ENCODE measurements around the gene CKAP4. TPM values are rescaled to one million over a fixed set of nuclear protein-coding genes. Genes with fewer than 3 reads are reported as not detected.

Gene CKAP4
- total and polyA plus RNA-seq, 4 donors, result 13.1 to 28.0 (median 25.2) TPM

DNA sequence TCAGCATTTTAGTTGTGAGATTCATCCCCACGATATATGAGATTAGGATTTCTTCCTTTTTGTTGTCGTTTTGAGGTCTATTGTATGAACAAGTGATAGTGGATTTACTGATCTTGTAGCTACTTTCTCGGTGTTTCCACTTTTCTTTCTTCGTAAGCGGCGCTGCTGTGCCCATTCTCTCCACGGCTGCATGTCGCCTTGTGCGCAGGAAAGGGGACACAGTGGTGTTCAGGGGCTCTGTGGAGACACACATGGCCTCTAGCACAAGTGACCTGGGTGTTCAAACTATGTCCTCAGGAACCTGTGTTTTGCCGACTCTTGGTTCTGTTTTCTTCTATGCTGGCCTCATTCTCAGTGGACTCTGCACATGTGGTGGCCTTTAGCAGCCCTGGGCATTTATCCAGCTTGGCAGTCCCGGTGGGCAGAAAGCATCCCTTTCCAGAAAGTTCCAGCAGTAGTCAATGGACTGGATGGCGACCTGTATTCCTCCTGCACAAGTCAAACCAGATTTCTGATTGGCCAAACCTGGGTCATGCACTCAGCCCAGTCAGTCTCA lies 18.7 kb downstream of the CKAP4 start:
- WGBS, result 76% methylated on average over 12 of the region's 12 CpGs
- H3K36me3 ChIP-seq (ENCODE audit: control insufficient read depth in 4 of 4, insufficient read depth in 3 of 4, low read depth in 1 of 4, low read length in 3 of 4), result no peaks in the 10 kb centered on the region
- H3K4me3 ChIP-seq (ENCODE audit: low read depth in 1 of 3, low read length in 3 of 3), result no peak overlapping the region
- TF ChIP-seq SP1 (IDR thresholded peaks at IDR 0.05) (no peak), RXRA (IDR thresholded peaks at IDR 0.05) (peak in 1 of 2 donors; percentile 15), JUND (IDR thresholded peaks at IDR 0.05) (no peak), RAD21 (IDR thresholded peaks at IDR 0.05) (peak in 1 of 2 donors; percentile 11), CTCF (IDR thresholded peaks at IDR 0.05; ENCODE audit: low read depth, low read length, missing input control) (no peak), HNF4A (conservative IDR thresholded peaks at IDR 0.05) (peak; percentile 27 to 46), EGR1 (IDR thresholded peaks at IDR 0.05; ENCODE audit: low read depth in 2 of 2) (no peak), FOXA1 (IDR thresholded peaks at IDR 0.05) (no peak)
- TF ChIP-seq, protein P1, sequence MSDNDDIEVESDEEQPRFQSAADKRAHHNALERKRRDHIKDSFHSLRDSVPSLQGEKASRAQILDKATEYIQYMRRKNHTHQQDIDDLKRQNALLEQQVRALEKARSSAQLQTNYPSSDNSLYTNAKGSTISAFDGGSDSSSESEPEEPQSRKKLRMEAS (IDR thresholded peaks at IDR 0.05), result no peak
- H3K4me1 ChIP-seq (ENCODE audit: control insufficient read depth in 4 of 4, insufficient read depth in 4 of 4, low read length in 3 of 4), result peaks cover 0 to 3% (median 0%) of the 10 kb centered on the region in 4 donors
- H3K9ac ChIP-seq (ENCODE audit: low read depth in 1 of 2, low read length in 2 of 2), result no peak overlapping the region
- no peak for DNase-seq (ENCODE audit: low spot score)
- no peak overlapping the region for H3K27ac ChIP-seq (ENCODE audit: low read depth in 1 of 2, low read length in 2 of 2)
- H3K27me3 ChIP-seq (ENCODE audit: control insufficient read depth in 4 of 4, insufficient read depth in 4 of 4, low read length in 3 of 4), result no peaks in the 10 kb centered on the region
- H3K9me3 ChIP-seq (ENCODE audit: control insufficient read depth in 4 of 4, low read length in 3 of 4), result no peaks in the 10 kb centered on the region

- Histone ChIP-seq H3K4me1 (ENCODE audit: control insufficient read depth in 4 of 4, insufficient read depth in 4 of 4, low read length in 3 of 4) (peaks cover 0 to 3% (median 0%) of the 10 kb centered on the region in 4 donors), H3K27me3 (ENCODE audit: control insufficient read depth in 4 of 4, insufficient read depth in 4 of 4, low read length in 3 of 4) (no peaks in the 10 kb centered on the region), H3K4me3 (ENCODE audit: low read depth in 1 of 3, low read length in 3 of 3) (no peak overlapping the region), H3K9me3 (ENCODE audit: control insufficient read depth in 4 of 4, low read length in 3 of 4) (no peaks in the 10 kb centered on the region), H3K27ac (ENCODE audit: low read depth in 1 of 2, low read length in 2 of 2) (no peak overlapping the region), H3K36me3 (ENCODE audit: control insufficient read depth in 4 of 4, insufficient read depth in 3 of 4, low read depth in 1 of 4, low read length in 3 of 4) (no peaks in the 10 kb centered on the region), H3K9ac (ENCODE audit: low read depth in 1 of 2, low read length in 2 of 2) (no peak overlapping the region)
- TF ChIP-seq GABPA (IDR thresholded peaks at IDR 0.05 in 1 of 2, conservative IDR thresholded peaks at IDR 0.05 in 1 of 2) (no peak), NR2F2 (IDR thresholded peaks at IDR 0.05) (no peak), JUND (IDR thresholded peaks at IDR 0.05) (no peak), FOXA1 (IDR thresholded peaks at IDR 0.05) (no peak), HNF4A (conservative IDR thresholded peaks at IDR 0.05) (no peak), SP1 (IDR thresholded peaks at IDR 0.05) (no peak), EGR1 (IDR thresholded peaks at IDR 0.05; ENCODE audit: low read depth in 2 of 2) (no peak), RAD21 (IDR thresholded peaks at IDR 0.05) (no peak), RXRA (IDR thresholded peaks at IDR 0.05) (no peak), CTCF (IDR thresholded peaks at IDR 0.05; ENCODE audit: low read depth, low read length, missing input control) (no peak), FOXA2 (IDR thresholded peaks at IDR 0.05) (no peak), YY1 (IDR thresholded peaks at IDR 0.05) (no peak), TAF1 (conservative IDR thresholded peaks at IDR 0.05) (no peak)
- TF ChIP-seq, protein P2, sequence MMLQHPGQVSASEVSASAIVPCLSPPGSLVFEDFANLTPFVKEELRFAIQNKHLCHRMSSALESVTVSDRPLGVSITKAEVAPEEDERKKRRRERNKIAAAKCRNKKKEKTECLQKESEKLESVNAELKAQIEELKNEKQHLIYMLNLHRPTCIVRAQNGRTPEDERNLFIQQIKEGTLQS (IDR thresholded peaks at IDR 0.05), result no peak
- TF ChIP-seq, protein P3, sequence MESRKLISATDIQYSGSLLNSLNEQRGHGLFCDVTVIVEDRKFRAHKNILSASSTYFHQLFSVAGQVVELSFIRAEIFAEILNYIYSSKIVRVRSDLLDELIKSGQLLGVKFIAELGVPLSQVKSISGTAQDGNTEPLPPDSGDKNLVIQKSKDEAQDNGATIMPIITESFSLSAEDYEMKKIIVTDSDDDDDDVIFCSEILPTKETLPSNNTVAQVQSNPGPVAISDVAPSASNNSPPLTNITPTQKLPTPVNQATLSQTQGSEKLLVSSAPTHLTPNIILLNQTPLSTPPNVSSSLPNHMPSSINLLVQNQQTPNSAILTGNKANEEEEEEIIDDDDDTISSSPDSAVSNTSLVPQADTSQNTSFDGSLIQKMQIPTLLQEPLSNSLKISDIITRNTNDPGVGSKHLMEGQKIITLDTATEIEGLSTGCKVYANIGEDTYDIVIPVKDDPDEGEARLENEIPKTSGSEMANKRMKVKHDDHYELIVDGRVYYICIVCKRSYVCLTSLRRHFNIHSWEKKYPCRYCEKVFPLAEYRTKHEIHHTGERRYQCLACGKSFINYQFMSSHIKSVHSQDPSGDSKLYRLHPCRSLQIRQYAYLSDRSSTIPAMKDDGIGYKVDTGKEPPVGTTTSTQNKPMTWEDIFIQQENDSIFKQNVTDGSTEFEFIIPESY (IDR thresholded peaks at IDR 0.05), result no peak
- TF ChIP-seq, protein P4, sequence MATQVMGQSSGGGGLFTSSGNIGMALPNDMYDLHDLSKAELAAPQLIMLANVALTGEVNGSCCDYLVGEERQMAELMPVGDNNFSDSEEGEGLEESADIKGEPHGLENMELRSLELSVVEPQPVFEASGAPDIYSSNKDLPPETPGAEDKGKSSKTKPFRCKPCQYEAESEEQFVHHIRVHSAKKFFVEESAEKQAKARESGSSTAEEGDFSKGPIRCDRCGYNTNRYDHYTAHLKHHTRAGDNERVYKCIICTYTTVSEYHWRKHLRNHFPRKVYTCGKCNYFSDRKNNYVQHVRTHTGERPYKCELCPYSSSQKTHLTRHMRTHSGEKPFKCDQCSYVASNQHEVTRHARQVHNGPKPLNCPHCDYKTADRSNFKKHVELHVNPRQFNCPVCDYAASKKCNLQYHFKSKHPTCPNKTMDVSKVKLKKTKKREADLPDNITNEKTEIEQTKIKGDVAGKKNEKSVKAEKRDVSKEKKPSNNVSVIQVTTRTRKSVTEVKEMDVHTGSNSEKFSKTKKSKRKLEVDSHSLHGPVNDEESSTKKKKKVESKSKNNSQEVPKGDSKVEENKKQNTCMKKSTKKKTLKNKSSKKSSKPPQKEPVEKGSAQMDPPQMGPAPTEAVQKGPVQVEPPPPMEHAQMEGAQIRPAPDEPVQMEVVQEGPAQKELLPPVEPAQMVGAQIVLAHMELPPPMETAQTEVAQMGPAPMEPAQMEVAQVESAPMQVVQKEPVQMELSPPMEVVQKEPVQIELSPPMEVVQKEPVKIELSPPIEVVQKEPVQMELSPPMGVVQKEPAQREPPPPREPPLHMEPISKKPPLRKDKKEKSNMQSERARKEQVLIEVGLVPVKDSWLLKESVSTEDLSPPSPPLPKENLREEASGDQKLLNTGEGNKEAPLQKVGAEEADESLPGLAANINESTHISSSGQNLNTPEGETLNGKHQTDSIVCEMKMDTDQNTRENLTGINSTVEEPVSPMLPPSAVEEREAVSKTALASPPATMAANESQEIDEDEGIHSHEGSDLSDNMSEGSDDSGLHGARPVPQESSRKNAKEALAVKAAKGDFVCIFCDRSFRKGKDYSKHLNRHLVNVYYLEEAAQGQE (IDR thresholded peaks at IDR 0.05), result no peak
- TF ChIP-seq, protein P1 (IDR thresholded peaks at IDR 0.05), result no peak
- DNase-seq (ENCODE audit: low spot score), result no peak
- 97% methylated on average over 7 of the region's 7 CpGs for WGBS
Observed at GRCh38 chr12:106228320-106228710, 19.5 kb downstream of the CKAP4 start.
